ENCODE data around the gene HOXA5. TPM values are rescaled to one million over a fixed set of nuclear protein-coding genes. Genes with fewer than 3 reads are reported as not detected.

The HOXA5 gene
- total RNA-seq, 1 donor from 2014 or later, result 0.50 TPM

DNA sequence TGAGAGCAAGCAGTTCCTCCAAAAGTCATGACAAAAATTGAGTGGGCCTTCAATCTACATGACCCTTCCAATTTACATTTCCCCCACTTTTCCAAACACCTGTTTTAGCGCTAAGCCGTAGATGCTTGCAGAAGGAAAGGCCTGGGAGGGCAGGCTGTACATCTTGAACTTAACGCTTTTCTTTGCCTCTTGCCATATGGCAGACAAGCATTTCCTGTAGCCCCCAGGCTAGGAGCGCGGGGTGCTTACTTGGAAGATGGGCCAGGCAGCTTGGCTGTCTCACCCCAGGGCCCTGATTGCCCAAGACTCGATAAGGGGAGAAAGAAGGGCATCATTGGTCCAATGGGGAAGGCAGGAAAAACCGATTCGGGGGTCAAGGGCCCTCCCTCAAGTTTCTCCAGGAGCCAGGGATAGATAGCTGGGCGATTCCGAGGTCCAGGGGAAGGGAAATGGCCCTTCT lies 28.9 kb upstream of the HOXA5 start:
- no peak for ATAC-seq
- no peak for DNase-seq (ENCODE audit: low spot score)

- no peak for ATAC-seq
- DNase-seq (ENCODE audit: low spot score), result no peak
Measured at GRCh38 chr7:27171637-27172314, 28.3 kb upstream of the HOXA5 start.

DNA sequence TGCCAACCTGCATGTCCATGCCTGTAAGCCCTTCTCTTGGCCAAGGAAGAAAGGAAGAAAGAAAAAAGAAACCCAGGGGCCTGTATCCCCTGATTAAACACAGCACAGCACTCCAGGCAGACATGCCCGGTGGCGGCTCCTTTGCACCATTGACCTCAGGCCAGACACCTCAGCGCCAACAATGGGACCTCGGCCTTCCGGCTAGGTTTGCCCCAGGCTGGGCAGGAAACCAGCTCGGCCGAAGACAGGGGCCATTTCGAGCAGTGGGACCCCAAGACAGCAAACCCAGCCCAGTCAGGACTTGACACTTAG lies 27.8 kb upstream of the HOXA5 start:
- ATAC-seq (no peak), DNase-seq (ENCODE audit: low spot score) (no peak)

DNA sequence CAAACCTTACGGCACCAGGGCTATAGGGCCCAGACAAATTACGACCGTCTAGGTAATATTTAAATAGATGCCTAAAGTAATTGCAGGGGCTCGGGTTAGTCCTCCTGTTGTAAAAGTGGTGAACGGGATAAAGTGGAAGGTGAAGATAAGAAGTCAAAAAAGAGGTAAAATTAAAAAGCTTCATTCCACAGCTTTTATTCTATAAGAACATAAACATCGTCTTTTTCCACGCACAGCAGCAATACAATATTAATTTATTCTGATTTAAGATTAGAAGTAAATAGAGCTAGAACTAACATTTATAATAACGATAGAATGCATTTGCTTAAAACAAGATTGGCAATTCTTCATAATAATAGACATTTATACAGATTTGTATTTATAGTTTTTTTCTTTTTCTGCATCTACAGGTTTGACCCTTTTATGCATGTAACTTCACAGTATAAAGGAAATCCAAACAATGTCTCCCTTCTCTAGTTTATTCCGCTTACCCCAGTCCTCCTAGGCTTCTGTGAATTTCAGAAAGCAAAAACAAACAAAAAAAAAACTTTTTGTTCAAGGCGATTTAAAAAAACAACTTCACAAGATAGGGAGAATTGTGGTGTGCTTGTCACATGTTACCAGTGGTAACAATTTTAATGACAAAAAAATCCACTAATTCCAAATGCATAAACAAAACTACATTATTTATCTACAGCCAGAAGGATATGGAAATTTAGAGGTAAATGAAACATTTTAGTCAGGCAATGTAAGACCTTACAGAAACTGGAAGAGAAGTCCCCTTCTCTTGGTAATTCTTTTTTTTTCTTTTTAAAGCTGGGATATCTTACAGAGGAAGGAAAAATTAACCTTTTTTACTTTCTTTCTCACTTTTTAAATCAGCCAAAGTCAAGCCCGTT lies 27.2 kb upstream of the HOXA5 start:
- no peak for DNase-seq (ENCODE audit: low spot score)
- ATAC-seq, result no peak

GRCh38 chr7:27169658-27170425 lies 26.4 kb upstream of the HOXA5 start:
- ATAC-seq (no peak), DNase-seq (ENCODE audit: low spot score) (no peak)

DNA sequence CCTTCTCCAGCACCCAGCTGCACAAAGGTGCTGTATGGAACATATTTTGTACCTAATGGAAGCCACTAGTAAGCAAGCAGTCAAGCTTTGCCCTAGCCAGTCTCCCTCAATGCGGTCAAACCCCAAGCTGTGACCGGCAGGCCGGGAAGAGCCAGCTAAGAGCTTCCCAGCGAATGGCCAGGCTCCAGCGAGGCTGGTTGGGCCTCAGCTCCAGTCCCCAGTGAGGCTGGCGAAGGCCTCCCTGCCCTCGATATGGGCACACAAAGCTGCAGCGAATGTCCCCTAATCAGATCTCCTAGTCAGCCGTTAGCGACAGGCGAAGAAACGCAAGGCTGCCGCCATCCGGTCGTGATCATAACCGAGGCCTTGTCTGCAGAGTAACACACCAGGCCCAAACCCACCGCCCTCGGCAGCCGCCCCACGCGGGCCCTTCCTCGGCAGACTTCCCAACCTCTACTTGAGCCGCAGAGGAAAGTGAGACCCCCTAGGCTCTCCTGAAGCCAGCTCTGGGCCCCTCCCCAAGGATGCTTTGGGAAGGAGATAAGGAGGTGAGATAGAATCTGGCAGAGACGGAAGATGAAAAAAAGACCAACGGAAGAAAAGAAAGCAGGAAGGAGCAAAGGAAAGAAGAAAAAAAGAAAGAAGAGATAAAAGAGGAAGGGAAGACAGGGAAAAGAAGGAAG lies 24.9 kb upstream of the HOXA5 start:
- ATAC-seq (no peak), DNase-seq (ENCODE audit: low spot score) (no peak)

DNA sequence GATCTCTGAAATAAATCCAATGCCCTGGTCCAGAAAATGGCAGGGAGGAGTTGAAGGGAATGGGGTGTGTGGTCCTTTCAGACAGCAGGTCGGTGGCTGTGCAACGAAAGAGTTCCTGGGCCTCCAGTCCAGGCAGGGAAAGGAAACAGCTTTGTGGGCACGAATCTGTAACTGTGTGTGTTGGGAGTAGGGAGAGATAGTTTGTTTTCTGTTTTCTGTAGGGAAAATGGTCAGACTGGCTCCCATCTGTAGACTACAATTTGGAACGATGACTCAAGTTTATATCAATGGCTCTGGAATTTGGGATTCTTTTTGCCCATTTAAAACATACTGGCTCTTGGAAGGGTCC lies 24.4 kb upstream of the HOXA5 start:
- DNase-seq (ENCODE audit: low spot score) (no peak), ATAC-seq (no peak)

GRCh38 chr7:27166531-27167505 lies 23.3 kb upstream of the HOXA5 start:
- ATAC-seq (no peak), DNase-seq (ENCODE audit: low spot score) (no peak)

- ATAC-seq (no peak), DNase-seq (ENCODE audit: low spot score) (no peak)
Measured at GRCh38 chr7:27165996-27166530, 22.6 kb upstream of the HOXA5 start.

DNA sequence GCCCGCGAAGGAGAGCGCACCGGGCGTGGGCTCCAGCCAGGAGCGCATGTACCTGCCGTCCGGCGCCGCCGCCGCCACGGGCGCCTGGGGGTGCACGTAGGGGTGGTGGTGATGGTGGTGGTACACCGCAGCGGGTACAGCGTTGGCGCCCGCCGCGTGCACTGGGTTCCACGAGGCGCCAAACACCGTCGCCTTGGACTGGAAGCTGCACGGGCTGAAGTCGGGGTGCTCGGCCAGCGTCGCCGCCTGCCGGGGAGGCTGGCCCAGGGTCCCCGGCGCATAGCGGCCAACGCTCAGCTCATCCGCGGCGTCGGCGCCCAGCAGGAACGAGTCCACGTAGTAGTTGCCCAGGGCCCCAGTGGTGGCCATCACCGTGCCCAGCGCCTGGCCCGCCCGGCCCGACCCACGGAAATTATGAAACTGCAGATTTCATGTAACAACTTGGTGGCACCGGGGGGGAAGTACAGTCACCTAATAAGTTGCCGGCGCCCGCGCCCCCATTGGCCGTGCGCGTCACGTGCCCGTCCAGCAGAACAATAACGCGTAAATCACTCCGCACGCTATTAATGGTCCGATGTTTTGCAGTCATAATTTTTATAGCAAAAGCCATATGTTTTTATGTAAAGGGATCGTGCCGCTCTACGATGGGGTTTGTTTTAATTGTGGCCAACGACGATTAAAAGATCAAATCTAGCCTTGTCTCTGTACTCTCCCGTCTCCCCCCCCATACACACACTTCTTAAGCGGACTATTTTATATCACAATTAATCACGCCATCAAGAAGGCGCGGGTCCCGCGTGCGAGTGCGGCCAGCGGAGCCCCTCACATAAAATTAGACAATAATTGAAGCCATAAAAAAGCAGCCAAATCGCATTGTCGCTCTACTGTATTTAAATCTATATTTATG lies 21.9 kb upstream of the HOXA5 start, which contains the start of gene HOXA9:
TSS of gene HOXA9 (minus strand) at position 449 of the 907 bp plus-strand sequence. CDS start at position 369, 80 bp downstream.
- DNase-seq (ENCODE audit: low spot score), result no peak
- no peak for ATAC-seq

DNA sequence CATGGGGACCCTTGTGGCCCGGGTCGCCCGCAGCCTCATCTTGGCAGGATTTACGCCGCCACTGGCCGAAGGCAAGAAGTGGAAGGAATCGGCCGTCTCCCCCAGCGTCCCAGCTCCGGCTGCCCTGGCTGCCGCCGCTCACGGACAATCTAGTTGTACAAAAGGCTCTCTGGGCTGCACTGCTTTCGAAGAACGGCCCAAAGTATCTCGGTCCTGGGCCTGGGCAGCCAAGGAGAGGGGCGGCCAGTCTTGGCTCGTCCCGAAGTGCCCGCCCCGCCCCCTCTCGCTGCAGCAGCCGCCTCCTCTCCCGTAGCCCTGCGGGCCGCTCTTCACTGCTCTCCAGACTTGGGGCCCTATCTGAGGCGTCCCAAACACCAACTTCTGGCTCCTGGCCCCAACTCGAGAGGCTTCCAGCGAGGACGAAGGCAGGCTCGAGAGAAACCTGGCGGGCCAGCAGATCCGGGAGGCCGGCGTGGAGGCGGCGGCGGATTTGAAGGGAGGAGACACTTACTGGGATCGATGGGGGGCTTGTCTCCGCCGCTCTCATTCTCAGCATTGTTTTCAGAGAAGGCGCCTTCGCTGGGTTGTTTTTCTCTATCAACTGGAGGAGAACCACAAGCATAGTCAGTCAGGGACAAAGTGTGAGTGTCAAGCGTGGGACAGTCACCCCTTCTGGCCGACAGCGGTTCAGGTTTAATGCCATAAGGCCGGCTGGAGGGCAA lies 21.0 kb upstream of the HOXA5 start:
- DNase-seq (ENCODE audit: low spot score) (no peak), ATAC-seq (no peak)

- DNase-seq (ENCODE audit: low spot score) (no peak), ATAC-seq (no peak)
Measured at GRCh38 chr7:27164045-27164366, 20.5 kb upstream of the HOXA5 start.

GRCh38 chr7:27163288-27164044 lies 20.0 kb upstream of the HOXA5 start:
- no peak for DNase-seq (ENCODE audit: low spot score)
- ATAC-seq, result no peak

- ATAC-seq (no peak), DNase-seq (ENCODE audit: low spot score) (no peak)
Measured at GRCh38 chr7:27162561-27163287, 19.2 kb upstream of the HOXA5 start.

DNA sequence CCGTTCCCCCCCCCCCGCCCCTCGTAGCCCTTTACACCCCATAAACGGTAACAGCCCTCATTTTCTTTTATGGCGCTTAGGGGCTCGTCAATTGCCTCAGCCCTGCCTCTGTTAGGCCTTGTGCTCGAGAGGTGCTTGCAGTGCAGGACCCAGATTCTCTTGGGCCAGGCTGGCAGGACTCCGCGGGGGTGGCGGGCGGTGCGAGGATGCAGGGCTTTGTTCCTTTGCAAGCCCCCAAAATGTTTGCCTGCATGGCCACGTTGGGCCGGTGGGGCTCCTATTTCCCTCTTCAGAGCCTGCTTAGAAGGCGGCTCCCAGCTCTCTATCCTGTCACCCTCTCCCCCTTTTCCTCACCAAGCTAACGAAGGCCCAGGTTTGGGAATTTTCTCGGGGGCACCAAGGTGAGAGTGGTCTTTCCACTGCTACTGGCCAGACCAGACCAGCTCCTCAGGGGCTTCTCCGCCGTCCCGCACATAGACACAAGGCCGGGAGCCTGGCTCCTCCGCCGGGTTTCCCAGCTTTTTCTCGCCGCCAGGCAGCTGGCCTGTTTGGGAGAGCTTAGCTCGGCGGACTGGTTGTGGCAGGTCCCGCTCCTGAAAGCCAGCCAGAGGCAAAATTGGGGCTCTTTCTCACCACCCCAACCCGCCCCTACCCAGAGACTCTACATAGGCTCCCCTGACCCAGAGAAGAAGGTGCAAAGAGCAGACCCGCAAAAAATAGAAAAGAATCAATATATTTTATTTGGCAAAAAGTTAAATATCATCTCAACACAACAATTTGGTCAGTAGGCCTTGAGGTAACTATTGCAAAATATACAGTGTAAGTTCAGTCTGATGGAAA lies 18.5 kb upstream of the HOXA5 start:
- DNase-seq (ENCODE audit: low spot score), result no peak
- ATAC-seq, result no peak
